Measurements from ENCODE around the gene TC2N.
"Not testable (repeated sequence)": the region's sequence is repeated elsewhere in the genome, so short reads cannot be mapped to it uniquely, and the experiment has no call there.

The TC2N gene

DNA sequence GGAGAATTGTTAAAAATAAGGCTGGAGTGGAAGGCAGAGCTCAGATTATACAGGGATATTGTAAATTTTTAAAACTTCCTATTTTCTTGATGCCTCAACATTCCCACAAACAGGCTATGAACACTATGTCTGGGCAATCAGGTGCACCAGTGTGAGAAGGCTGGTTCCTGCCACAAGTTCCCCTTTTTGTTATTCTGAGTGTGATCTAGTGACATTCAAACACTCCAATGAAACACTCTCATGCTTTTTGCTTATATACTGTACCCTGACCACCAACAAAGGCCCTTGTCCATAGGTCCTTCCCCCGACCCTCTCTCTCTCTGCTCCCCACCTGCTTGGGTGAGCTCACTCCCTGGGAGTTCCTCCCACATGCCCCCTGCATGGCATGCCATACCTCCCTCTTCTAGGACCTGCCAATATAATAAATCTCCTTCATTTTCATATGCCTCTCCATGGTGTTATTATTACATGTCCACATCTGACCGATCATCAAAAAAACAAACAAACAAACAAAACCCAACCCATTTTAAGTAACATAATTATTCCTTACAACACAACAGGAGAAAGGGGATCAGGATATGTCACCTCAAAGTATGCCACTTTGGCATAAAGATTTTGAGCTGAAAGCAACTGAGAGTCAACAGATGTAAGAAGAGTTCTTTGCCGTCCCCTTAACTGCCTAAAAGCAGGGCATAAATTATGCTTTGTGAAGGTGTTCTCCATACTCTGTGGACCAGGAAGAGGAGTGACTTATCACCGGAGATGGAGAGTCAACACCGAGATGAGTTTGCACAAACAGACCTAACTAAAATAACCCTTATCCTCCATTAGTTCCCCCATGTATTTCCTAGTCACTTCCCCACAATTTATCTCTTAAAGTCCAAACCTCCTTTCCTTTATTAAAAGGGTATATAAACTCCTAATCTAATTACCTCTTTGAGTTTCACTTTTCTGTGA, 92.9 kb downstream of the TC2N start:
- DNase-seq (ENCODE audit: insufficient read length, low spot score): no peak
- no peak for FAIRE-seq

DNA sequence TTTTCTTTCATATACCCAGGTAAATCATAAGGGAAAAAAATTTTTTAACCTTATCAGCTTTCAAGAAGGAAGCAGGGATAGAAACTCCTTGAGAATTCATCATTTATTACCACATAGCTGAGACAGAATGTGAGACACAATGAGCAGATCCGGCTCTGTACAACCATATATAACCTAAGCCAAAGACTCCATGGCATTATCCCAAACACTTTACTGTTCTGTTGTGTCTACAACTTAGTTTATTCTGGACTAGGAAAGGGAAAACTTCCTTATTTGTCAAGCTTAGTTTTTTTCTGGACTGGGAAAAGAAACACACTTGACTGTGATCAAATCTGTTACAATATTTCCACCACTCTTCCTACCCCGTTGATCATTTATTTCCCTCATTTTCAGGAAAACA, 97.2 kb downstream of the TC2N start:
- DNase-seq (ENCODE audit: insufficient read length, low spot score): no peak
- FAIRE-seq: no peak

DNA sequence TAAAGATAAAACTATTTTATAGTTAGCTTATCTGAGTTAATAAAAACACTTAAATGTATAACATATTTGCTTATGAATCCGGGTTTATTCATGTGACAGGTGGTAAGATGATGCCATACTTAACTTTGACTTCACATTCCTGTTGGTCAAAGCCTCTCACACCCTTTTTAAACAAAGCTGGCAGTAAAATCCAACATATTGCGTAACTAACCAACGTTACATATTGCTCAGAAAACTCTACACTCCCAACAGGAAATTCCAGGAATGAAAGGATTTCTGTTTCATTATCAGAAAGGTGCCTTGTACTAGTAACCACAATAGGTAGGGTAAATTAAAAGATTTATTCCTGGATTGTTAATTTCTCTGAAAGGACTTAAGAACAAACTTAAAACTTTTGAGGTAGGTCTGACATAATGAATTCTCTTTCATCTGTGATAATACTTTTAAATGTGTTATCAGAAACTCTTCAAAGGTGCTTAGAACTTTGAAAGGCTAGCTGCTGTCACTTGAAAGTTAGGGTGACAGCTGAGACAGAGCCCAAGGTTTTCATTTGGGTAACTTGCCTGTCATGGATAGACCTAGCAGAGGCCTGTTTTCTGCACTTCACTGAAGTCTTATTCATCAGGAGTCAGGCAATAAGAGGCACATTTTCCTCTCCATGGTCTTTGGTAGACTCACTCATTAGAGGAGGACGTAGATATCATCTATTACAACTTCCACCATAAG, 111.6 kb downstream of the TC2N start:
- FAIRE-seq: no peak
- no peak for DNase-seq (ENCODE audit: insufficient read length, low spot score)

DNA sequence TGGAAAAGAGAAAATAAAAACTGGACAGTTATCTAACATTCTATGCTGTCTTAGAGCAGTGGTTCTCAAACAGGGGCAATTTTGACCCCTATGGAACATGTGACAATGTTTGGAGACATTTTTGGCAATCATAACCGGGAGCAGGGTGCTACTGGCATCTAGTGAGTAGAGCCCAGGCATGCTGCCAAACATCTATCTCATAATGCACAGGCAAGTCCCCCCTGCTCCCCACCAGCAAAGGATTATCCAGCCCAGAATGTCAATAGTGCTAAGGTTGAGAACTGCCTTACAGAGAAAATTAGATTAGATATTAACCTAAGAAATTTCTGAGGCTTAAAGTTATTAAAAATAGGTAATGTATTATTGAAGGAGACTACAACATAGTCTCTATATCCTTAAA, 112.5 kb downstream of the TC2N start:
- no peak for FAIRE-seq
- DNase-seq (ENCODE audit: insufficient read length, low spot score): no peak

DNA sequence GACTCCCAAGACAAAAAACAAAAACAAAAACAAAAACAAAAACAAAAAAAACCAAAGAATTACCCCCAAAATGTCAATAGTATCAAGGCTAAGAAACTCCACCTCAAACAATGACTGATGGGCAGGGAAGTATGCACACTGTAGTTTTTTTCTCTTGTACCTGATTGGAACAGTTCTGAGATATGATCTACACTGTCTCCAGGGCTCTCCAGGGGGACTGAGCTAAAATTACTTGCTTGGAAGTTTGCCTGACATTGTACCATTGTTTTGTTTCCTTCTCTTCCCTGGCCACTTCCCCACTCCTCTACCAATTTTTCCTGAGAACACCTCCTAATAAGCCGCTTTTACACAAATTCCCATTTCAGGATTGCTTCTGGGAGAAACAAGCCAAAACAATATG, 113.2 kb downstream of the TC2N start:
- FAIRE-seq (no peak), DNase-seq (ENCODE audit: insufficient read length, low spot score) (no peak)

DNA sequence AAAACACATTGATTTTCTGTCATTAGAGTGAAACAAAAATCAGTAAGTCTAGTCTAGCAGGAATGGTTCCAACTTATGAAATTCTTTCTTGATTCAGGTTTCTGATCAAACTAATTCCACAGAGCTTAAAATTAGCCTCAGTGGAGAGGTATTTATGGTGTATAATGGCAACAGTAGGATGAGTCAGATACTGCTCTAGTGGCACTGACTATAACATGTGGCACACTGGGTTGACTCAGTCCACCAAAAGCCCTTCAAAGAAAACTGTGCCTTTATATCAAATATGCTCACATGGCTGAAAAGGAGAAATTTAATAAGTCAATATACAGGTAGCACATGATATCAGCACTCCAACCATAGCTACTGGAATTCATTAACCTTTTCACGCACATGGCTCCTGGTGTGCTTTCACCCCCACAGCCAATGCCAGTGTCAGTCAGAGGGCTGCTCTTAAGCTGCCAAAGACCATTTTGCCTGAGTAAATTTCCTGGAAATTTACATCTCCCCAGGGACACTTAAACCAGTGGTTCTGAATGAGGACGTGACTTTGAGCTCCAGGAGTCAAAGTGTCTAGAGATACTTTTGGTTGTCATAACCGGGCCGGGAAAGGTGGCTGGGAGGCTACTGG, 113.7 kb downstream of the TC2N start:
- DNase-seq (ENCODE audit: insufficient read length, low spot score): no peak
- no peak for FAIRE-seq

DNA sequence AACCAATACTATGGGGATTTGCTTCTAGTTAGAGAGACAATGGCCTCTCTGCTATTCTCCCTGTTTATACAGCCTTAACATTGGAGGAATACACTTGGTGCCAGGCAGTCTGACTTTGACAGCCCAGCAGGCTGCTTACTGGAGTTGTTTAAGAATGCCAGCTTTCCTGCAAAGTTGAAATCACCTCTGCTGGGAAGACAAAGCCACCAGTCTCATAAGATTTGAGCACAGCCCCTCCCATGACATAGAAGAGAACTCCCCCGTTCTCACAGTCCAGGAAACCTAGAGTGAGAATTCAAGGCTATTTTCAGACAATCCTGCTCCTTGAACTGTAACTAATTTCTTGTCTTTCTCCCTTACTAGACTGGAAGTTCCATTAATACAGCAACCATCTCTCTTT, 114.4 kb downstream of the TC2N start:
- no peak for DNase-seq (ENCODE audit: insufficient read length, low spot score)
- FAIRE-seq: no peak

DNA sequence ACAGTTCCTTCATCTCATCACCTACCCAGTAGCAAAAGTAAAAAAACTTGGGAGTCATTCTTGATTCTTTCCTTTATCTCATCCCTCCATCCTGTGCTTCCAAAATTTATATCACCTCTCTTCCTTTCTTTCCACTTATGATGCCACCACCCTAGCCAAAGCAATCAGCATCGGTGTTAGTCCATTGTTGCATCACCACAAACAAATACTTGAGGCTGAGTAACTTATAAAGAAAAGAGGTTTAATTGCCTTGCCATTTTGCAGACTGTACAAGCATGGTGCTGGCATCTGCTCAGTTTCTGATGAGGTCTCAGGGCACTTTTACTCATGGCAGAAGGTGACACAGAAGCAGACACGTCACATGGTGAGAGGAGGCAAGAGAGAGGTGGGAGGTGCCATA, 115.6 kb downstream of the TC2N start:
- DNase-seq (ENCODE audit: insufficient read length, low spot score) (no peak), FAIRE-seq (no peak)

DNA sequence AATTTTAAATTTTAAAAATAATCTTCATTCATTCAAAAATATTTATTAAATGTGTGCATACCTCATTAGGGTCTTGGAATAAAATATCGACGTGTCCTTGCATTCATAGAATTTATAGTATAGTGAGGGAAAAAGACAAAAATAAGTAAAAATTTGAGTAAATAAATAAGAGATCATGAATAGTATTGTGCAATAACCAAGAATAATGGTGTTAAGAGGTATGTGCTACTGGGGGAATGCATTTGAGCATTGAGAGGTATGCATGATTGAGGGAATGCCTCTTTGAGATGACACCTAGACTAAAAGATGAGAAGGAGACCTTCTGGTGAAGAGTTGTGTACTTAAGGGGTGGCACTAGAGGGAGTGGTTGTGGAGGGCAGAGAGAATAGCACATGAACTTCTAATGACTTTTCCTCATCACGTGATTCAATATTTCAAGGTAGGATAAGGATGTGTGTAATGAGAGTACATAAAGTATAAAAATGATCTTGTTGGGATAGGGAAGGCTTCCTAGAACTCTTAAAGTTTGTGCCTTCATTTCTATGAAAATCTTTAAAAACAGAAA, 116.6 kb downstream of the TC2N start:
- FAIRE-seq (no peak), DNase-seq (ENCODE audit: insufficient read length, low spot score) (no peak)

DNA sequence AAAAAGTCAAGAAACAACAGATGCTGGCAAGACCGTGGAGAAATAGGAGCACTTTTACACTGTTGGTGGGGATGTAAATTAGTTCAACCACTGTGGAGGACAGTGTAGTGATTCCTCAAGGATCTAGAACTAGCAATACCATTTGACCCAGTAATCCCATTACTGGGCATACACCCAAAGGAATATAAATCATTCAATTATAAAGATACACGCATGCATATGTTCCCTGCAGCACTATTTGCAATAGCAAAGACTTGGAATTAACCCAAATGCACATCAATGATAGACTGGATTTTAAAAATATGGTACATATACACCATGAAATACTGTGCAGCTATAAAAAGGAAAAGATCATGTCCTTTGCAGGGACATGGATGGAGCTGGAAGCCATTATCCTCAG, 117.5 kb downstream of the TC2N start:
- FAIRE-seq (no peak), DNase-seq (ENCODE audit: insufficient read length, low spot score) (no peak)

DNA sequence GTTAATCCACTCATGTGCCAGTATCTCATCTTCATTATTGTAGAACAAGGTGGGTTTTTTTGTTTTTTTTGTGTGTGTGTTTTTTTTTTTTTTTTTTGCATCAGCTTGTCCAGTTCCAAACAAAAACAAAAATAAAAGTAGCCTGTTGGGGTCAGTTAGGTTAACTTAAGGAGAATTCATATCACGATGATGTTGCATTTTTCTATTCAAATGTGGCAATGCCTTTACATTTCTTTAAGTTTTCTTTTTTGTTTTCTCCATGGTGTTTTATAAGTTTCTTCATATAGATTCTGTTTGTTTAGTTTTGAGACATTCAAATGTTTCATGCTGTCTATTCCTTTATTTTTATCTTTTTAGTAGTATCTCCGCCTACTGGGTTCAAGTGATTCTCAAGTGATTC, 119.3 kb downstream of the TC2N start:
- DNase-seq (ENCODE audit: insufficient read length, low spot score) (no peak), FAIRE-seq (no peak)

DNA sequence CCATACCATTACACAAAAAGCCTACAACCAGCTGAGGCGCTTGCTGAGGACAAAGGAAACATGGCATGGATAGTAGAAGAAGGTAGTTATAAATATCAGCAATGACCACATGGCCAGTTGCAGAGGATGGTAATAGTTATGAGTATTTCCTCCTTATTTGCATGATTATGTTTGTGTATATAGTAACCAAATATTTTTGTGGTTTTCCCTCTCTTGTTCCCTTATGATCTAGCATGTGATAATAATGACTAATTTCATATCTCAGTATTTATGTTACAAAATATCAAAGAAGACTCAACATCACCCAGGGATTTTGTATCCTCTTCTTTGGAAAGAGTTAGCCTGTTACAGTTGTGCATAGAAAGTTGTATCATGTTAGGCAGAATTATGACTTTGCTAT, 122.0 kb downstream of the TC2N start:
- no peak for FAIRE-seq

DNA sequence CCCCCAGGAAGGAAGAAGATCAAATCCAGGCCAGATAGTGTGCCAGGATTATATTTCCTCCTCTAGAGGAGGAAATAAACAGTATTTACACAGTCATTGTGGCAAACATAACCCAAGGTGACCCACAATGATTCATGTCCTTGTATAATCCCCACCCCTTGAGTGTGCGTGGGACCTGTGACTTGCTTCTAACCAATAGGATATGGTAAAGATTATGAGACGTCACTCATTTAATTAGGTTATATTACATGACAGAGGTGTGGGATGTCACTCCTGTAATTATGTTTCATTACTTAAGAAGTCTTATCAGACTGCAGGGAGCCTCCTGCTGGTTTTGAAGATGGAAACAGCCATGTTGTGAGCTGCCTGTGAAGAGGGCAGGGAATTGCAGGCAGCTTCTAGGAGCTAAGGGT, 123.3 kb downstream of the TC2N start:
- no peak for DNase-seq (ENCODE audit: insufficient read length, low spot score)
- no peak for FAIRE-seq

More for the DNA sequence above, 122.0 kb downstream of the TC2N start:
- no peak for DNase-seq (ENCODE audit: insufficient read length, low spot score)

DNA sequence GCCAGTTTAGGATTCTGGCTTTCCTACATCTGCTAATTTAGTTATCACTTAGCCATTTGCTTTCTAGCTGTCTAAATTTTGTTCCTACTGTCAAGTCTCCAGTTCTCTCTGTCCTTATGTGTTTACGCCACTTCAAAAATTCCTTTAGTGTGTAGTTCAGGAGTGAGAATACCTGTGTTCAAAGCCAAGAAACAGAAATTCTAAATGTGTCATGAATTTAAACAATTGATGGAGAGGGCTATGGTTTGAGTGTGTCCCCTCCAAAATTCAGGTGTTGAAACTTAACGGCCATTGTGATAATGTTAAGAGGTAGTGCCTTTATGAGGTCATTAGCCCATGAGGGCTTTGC, 124.1 kb downstream of the TC2N start:
- no peak for FAIRE-seq
- no peak for DNase-seq (ENCODE audit: insufficient read length, low spot score)

DNA sequence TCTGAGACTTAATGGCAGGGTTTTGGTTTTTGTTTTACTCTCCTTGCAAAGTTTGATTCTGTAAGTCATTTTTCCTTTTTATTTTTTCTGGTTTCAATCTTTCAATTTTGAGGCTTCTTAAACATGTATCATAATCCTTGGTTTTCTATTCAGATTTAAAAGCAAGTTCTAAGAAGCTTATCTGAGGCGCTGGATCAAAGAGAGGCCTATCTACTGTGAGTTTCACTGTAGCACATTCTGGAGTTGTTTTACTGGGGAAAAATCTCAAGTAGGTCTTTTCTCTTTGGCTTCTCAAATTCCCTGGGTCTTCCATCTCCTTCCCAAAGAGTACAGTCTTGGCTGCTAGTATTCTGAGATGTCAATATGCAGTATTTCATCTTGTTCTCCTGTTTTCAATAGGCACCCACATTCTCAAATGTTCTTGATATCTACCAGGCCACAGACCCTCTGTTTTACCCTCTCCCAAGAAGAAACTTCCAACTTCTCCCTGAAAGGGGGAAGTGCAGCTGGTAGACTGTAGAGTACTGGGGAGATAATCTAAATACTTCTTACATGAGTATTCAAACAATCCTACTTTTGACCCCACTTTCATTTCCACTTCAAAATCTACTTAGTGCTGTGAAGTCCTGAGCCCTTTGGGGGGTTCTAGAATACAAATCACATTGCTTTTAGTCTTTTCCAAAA, 124.6 kb downstream of the TC2N start:
- DNase-seq (ENCODE audit: insufficient read length, low spot score): no peak
- no peak for FAIRE-seq

DNA sequence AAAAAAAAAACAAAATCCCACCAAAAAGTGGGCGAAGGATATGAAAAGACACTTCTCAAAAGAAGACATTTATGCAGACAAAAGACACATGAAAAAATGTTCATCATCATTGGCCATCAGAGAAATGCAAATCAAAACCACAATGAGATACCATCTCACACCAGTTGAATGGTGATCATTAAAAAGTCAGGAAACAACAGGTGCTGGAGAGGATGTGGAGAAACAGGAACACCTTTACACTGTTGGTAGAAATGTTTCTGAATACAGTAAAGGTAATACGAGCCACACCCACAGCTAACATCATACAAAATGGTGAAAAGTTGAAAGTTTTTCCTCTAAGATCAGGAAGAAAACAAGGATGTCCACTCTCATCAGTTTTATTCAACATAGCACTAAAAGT, 127.5 kb downstream of the TC2N start:
- DNase-seq (ENCODE audit: insufficient read length, low spot score); FAIRE-seq: not testable (repeated sequence)

DNA sequence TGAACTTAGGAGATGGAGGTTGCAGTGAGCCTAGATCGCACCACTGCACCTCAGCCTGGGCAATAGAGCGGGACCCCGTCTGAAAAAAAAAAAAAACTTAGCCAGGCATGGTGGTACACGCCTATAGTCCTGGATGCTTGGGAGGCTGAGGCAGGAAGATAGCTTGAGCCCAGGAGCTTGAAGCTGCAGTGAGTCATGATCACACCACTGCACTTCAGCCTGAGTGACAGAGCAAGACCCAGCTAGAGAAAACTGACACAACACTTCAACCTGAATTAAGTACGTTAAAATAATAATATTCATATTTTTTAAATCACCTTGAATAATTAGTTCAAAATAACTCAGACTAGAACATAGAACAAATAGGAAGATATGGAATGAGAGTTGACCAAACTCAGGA, 129.7 kb downstream of the TC2N start:
- no peak for DNase-seq (ENCODE audit: insufficient read length, low spot score)
- no peak for FAIRE-seq

DNA sequence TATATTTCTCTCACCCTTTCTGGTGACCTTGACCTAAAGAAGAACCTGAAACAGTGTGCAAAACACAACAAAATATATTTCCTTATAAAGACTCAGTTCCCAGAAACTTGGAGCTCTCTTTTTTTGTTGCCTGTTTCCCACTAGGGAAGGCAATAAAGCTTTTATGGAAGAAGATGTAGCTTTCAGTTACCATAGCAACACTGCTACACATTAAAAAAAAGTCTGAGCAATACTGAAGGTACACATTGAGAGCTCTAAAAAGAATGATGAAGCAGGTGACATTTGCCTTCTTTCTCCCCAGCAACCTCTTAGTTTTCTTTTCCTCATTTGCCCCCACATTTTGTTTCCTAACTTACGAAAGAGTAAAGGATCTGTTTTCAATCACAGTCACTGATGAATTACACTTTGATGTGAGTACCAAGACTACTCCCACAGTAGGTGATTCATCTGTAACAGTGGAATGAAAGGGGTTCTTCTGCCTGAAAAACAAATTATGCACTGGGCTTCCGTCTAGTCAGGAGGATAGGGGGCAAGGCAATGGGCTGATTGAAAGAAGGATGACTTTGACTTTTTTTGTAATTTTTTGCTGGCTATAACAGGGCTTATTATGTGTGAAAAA, 134.4 kb downstream of the TC2N start:
- FAIRE-seq (no peak), DNase-seq (ENCODE audit: insufficient read length, low spot score) (no peak)

DNA sequence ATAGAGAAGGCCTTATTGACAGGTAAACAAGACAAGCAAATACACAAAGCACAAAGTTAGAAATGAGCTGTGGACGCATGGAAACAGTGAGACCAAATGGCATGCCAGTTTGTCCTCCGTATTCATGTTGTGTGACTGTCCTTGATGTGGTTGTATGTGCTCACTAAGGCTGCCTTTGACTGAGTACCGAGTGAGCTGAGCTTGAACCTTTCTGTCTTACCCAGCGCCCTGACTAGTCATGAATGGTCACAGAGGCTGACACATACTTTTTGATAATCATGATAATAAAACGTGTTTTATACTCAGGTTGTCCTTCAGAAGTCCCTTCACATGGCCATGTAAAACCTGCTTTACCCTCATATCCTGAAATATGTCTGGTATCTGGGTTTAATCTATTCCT, 134.9 kb downstream of the TC2N start:
- DNase-seq (ENCODE audit: insufficient read length, low spot score): no peak
- no peak for FAIRE-seq

DNA sequence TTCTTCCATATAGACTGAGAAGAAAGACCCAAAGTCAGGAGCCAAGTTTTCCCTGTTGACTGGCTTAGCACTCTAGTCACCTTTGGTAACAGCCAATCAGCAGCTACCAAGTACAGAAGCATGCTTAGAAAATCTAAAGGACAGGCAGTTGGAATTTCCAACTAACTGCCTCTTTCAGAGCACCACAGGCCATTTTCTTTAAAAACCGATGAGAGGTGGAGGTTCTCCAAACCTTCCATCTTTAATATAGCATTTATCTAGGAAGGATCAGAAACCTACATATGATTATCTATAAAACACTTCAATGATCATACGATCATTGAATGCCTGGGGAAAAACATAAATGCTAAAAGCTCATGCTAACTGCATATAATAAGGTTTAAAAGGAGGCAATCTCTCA, 135.3 kb downstream of the TC2N start, which contains the start of gene CATSPERB:
CATSPERB (minus strand) TSS at position 101 of the 400 bp plus-strand sequence. CDS start 2,607 bp downstream, outside the sequence.
- FAIRE-seq: no peak
- no peak for DNase-seq (ENCODE audit: insufficient read length, low spot score)

Measured in GM19239 (cell line).